IMR-90 (cell line): ENCODE results near the gene EDN3. TPM values are rescaled to one million over a fixed set of nuclear protein-coding genes. Genes with fewer than 3 reads are reported as not detected.
"Not testable (repeated sequence)": the region's sequence is repeated elsewhere in the genome, so short reads cannot be mapped to it uniquely, and the experiment has no call there.

Experiments used
- ATAC-seq: fragments of 200-7000 bp; cut with Tn5 transposase; 2 replicates; pipeline ENCODE4 v1.9.1; 2020; ENCODE audit warnings: low read depth, mild to moderate bottlenecking, moderate library complexity
- BruUV-seq: library from RNA; stranded (reverse); fragments of 400-500 nt; replicated peaks from 2 replicates; lab custom pipeline; 2021; lab: Mats Ljungman, UMichigan
- CTCF ChIA-PET: fragments of 300-600 bp; formaldehyde crosslinking; extraction: SDS; loops from one replicate; lab custom pipeline; 2021; ENCODE audit warnings: antibody characterized with exemption; lab: Yijun Ruan, JAX
- POLR2A ChIA-PET: fragments of 300-600 bp; sonication (Branson Sonifier 250); formaldehyde crosslinking; loops from one replicate; lab custom pipeline; 2022; ENCODE audit warnings: antibody characterized with exemption; ENCODE audit not compliant: unreplicated experiment; lab: Charles Lee
- DNase-seq: peaks from one replicate; pipeline ENCODE4 v3.0.0; 2013
- H2AFZ ChIP-seq: replicated peaks from 2 replicates; pipeline ENCODE3; 2013; ENCODE audit warnings: low read length, mild to moderate bottlenecking; ENCODE audit not compliant: poor library complexity
- H2AK5ac ChIP-seq: 2 replicates; pipeline ENCODE4 v1.6.1; 2013; ENCODE audit warnings: low read depth, low read length, inconsistent platforms
- H2AK9ac ChIP-seq: replicated peaks from 2 replicates; pipeline ENCODE3; 2013; ENCODE audit warnings: mild to moderate bottlenecking, low read depth, low read length, moderate library complexity; ENCODE audit not compliant: poor library complexity
- H2BK120ac ChIP-seq: 2 replicates; pipeline ENCODE4 v1.6.1; 2013; ENCODE audit warnings: low read depth, low read length, inconsistent platforms
- H2BK15ac ChIP-seq: 3 replicates; pipeline ENCODE4 v1.6.1; 2013; ENCODE audit warnings: low read depth, low read length, inconsistent platforms
- H2BK20ac ChIP-seq: 2 replicates; pipeline ENCODE4 v1.6.1; 2013; ENCODE audit warnings: low read depth, mild to moderate bottlenecking, inconsistent platforms, low read length, moderate library complexity
- H2BK5ac ChIP-seq: 2 replicates; pipeline ENCODE4 v1.6.1; 2013; ENCODE audit warnings: mild to moderate bottlenecking, low read depth, low read length, inconsistent platforms; ENCODE audit not compliant: poor library complexity, severe bottlenecking
- H3K14ac ChIP-seq: replicated peaks from 2 replicates; pipeline ENCODE4 v1.6.1; 2013; ENCODE audit warnings: low read depth, low read length, inconsistent platforms
- H3K18ac ChIP-seq: 2 replicates; pipeline ENCODE4 v1.6.1; 2013; ENCODE audit warnings: low read depth, low read length, control low read depth
- H3K23ac ChIP-seq: 2 replicates; pipeline ENCODE4 v1.6.1; 2013; ENCODE audit warnings: low read depth, low read length, inconsistent platforms
- H3K27ac ChIP-seq: 2 replicates; pipeline ENCODE4 v1.5.1; 2013; ENCODE audit warnings: mild to moderate bottlenecking, control low read depth, low read length; ENCODE audit not compliant: insufficient read depth
- H3K27me3 ChIP-seq: 2 replicates; pipeline ENCODE4 v1.6.1; 2013; ENCODE audit warnings: low read length; ENCODE audit not compliant: control insufficient read depth, insufficient read depth
- H3K36me3 ChIP-seq: 2 replicates; pipeline ENCODE4 v1.6.1; 2013; ENCODE audit warnings: low read length, mixed read lengths; ENCODE audit not compliant: control insufficient read depth, insufficient read depth
- H3K4ac ChIP-seq: 2 replicates; pipeline ENCODE4 v1.6.1; 2013; ENCODE audit warnings: low read depth, low read length, inconsistent platforms
- H3K4me1 ChIP-seq: 2 replicates; pipeline ENCODE4 v1.6.1; 2013; ENCODE audit warnings: low read length, mixed read lengths; ENCODE audit not compliant: control insufficient read depth, insufficient read depth
- H3K4me2 ChIP-seq: 2 replicates; pipeline ENCODE4 v1.6.1; 2013; ENCODE audit warnings: low read depth, mild to moderate bottlenecking, control low read depth, low read length, moderate library complexity
- H3K4me3 ChIP-seq: 2 replicates; pipeline ENCODE4 v1.5.1; 2013; ENCODE audit warnings: low read depth, mild to moderate bottlenecking, control low read depth, low read length, moderate library complexity; ENCODE audit not compliant: insufficient read depth
- H3K56ac ChIP-seq: 2 replicates; pipeline ENCODE4 v1.6.1; 2013; ENCODE audit warnings: low read length, inconsistent platforms; ENCODE audit not compliant: insufficient read depth; ENCODE audit errors: extremely low read depth
- H3K79me1 ChIP-seq, 2 experiments: 2 replicates each; pipeline ENCODE4 v1.6.1; 2013; ENCODE audit warnings: low read length in 2 of 2, inconsistent platforms in 1 of 2, low read depth in 1 of 2
- H3K9ac ChIP-seq: 2 replicates; pipeline ENCODE4 v1.6.1; 2013; ENCODE audit warnings: low read depth, low read length, control low read depth
- H3K9me1 ChIP-seq: 2 replicates; pipeline ENCODE4 v1.6.1; 2013; ENCODE audit warnings: low read length, inconsistent platforms; ENCODE audit not compliant: insufficient read depth
- H3K9me3 ChIP-seq: 2 replicates; pipeline ENCODE4 v1.6.1; 2013; ENCODE audit warnings: low read length; ENCODE audit not compliant: control insufficient read depth, insufficient read depth
- H4K20me1 ChIP-seq: 2 replicates; pipeline ENCODE4 v1.6.1; 2013; ENCODE audit warnings: low read length, inconsistent platforms; ENCODE audit not compliant: insufficient read depth
- H4K5ac ChIP-seq: 2 replicates; pipeline ENCODE4 v1.6.1; 2013; ENCODE audit warnings: mild to moderate bottlenecking, low read depth, low read length, control low read depth
- H4K8ac ChIP-seq, 2 experiments: 2 replicates each; pipeline ENCODE4 v1.6.1; 2013; ENCODE audit warnings: low read depth in 2 of 2, low read length in 2 of 2, control low read depth in 1 of 2, inconsistent platforms in 1 of 2
- H4K91ac ChIP-seq: 2 replicates; pipeline ENCODE4 v1.6.1; 2013; ENCODE audit warnings: low read depth, low read length, inconsistent platforms; ENCODE audit not compliant: insufficient read depth
- WGBS, 2 experiments: methylation state at CpG; one replicate each; pipeline versions ENCODE4 v1.1.5 to v1.1.7; 2013; ENCODE audit warnings: missing lambda C conversion rate in 2 of 2; ENCODE audit not compliant: insufficient read length in 1 of 2; ENCODE audit errors: extremely low coverage in 2 of 2; 5-methylcytosine and 5-hydroxymethylcytosine counted together
- dilution Hi-C: fragments of 300-500 bp; cut with HindIII; formaldehyde crosslinking; loops from one replicate; pipeline ENCODE4 v1.14.3; 2018; ENCODE audit warnings: low sequenced_read_pairs; ENCODE audit not compliant: unreplicated experiment
- in situ Hi-C: fragments of 300-500 bp; cut with MboI; formaldehyde crosslinking; loops from 3 replicates; pipeline ENCODE4 v1.14.3; 2019; ENCODE audit warnings: low sequenced_read_pairs, inconsistent platforms, mixed read lengths
- intact Hi-C: fragments of 100-400 bp; cut with micrococcal nuclease; formaldehyde crosslinking; loops from 2 replicates; pipeline ENCODE4 v1.10.0; 2022
- polyA plus RNA-seq, 3 experiments: library from polyadenylated mRNA; depleted of rRNA; stranded (reverse); fragments of >200 nt; gene quantifications; 2 replicates each; pipeline ENCODE4 v1.2.3, GENCODE V29; 2012; ENCODE audit warnings: low replicate concordance in 1 of 3
- total RNA-seq: library from RNA; depleted of rRNA; stranded (reverse); fragments of >200 nt; gene quantifications from 2 replicates; pipeline ENCODE4 v1.2.3, GENCODE V29; 2012

Gene EDN3
- total and polyA plus RNA-seq, 2 of the 4 experiments (the other 2 are of a cell fraction): not detected

- H4K5ac ChIP-seq, H3K4me3 ChIP-seq, H2AFZ ChIP-seq, H3K23ac ChIP-seq, H3K56ac ChIP-seq, H3K27ac ChIP-seq, CTCF ChIA-PET, H4K91ac ChIP-seq, H3K14ac ChIP-seq, intact Hi-C loops, DNase-seq, H3K9me1 ChIP-seq, H3K18ac ChIP-seq, H4K8ac ChIP-seq, H2BK15ac ChIP-seq, dilution Hi-C loops, H3K4ac ChIP-seq, in situ Hi-C loops, H3K9ac ChIP-seq, H3K4me2 ChIP-seq, H3K4me1 ChIP-seq, H4K20me1 ChIP-seq, H3K27me3 ChIP-seq, H2BK20ac ChIP-seq, H3K79me1 ChIP-seq, H2BK5ac ChIP-seq, POLR2A ChIA-PET, H2AK5ac ChIP-seq, BruUV-seq, H2BK120ac ChIP-seq, H3K36me3 ChIP-seq, ATAC-seq, H2AK9ac ChIP-seq: not testable (repeated sequence)
- no CpG with 5 or more reads among the region's 9 CpGs for WGBS, 2 experiments
- H3K9me3 ChIP-seq: peaks cover 13% of the 10 kb centered on the region; the same call in 1 of the 2 replicates
Observed at GRCh38 chr20:59358793-59359192, 58.4 kb downstream of the EDN3 start.
